ENCODE data around the gene FLT1.

FLT1 gene

DNA sequence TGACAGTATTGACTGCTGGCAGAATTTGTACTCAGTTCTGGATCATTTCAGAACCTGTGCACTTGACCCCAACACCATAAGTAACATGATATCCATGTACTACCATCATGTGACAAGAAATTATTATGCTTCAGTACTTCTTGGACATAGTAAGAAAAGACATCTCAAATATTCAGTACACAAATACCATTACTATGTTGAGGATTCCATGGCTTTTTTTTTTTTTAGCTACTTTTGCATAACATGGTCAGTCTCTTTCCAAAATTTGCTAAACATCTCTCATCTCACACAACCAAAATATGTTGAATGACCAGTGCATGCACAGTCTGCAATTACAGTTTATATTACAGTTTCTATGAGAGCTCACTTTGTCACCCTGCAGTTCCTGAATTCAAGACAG lies 85.3 kb downstream of the FLT1 start:
- TF ChIP-seq GABPA (IDR thresholded peaks at IDR 0.05; ENCODE audit: low read depth) (no peak), SPI1 (IDR thresholded peaks at IDR 0.05; ENCODE audit: borderline replicate concordance, low read depth) (no peak), POLR2AphosphoS5 (IDR thresholded peaks at IDR 0.05; ENCODE audit: low read depth) (no peak)
- TF ChIP-seq, protein P1, sequence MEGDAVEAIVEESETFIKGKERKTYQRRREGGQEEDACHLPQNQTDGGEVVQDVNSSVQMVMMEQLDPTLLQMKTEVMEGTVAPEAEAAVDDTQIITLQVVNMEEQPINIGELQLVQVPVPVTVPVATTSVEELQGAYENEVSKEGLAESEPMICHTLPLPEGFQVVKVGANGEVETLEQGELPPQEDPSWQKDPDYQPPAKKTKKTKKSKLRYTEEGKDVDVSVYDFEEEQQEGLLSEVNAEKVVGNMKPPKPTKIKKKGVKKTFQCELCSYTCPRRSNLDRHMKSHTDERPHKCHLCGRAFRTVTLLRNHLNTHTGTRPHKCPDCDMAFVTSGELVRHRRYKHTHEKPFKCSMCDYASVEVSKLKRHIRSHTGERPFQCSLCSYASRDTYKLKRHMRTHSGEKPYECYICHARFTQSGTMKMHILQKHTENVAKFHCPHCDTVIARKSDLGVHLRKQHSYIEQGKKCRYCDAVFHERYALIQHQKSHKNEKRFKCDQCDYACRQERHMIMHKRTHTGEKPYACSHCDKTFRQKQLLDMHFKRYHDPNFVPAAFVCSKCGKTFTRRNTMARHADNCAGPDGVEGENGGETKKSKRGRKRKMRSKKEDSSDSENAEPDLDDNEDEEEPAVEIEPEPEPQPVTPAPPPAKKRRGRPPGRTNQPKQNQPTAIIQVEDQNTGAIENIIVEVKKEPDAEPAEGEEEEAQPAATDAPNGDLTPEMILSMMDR (IDR thresholded peaks at IDR 0.05; ENCODE audit: insufficient read depth, low read length) = no peak
- TF ChIP-seq, protein P2, sequence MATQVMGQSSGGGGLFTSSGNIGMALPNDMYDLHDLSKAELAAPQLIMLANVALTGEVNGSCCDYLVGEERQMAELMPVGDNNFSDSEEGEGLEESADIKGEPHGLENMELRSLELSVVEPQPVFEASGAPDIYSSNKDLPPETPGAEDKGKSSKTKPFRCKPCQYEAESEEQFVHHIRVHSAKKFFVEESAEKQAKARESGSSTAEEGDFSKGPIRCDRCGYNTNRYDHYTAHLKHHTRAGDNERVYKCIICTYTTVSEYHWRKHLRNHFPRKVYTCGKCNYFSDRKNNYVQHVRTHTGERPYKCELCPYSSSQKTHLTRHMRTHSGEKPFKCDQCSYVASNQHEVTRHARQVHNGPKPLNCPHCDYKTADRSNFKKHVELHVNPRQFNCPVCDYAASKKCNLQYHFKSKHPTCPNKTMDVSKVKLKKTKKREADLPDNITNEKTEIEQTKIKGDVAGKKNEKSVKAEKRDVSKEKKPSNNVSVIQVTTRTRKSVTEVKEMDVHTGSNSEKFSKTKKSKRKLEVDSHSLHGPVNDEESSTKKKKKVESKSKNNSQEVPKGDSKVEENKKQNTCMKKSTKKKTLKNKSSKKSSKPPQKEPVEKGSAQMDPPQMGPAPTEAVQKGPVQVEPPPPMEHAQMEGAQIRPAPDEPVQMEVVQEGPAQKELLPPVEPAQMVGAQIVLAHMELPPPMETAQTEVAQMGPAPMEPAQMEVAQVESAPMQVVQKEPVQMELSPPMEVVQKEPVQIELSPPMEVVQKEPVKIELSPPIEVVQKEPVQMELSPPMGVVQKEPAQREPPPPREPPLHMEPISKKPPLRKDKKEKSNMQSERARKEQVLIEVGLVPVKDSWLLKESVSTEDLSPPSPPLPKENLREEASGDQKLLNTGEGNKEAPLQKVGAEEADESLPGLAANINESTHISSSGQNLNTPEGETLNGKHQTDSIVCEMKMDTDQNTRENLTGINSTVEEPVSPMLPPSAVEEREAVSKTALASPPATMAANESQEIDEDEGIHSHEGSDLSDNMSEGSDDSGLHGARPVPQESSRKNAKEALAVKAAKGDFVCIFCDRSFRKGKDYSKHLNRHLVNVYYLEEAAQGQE (IDR thresholded peaks at IDR 0.05; ENCODE audit: insufficient replicate concordance, low read depth) = no peak
- no peak overlapping the region for H3K27ac ChIP-seq (replicated peaks)
- no peak overlapping the region for H3K4me3 ChIP-seq (replicated peaks; ENCODE audit: insufficient read depth, low read length)
- DNase-seq (ENCODE audit: low read depth in 1 of 2, low spot score in 1 of 2) = no peak
- no peaks in the 10 kb centered on the region for H3K27me3 ChIP-seq (ENCODE audit: insufficient read depth, poor library complexity, severe bottlenecking)

DNA sequence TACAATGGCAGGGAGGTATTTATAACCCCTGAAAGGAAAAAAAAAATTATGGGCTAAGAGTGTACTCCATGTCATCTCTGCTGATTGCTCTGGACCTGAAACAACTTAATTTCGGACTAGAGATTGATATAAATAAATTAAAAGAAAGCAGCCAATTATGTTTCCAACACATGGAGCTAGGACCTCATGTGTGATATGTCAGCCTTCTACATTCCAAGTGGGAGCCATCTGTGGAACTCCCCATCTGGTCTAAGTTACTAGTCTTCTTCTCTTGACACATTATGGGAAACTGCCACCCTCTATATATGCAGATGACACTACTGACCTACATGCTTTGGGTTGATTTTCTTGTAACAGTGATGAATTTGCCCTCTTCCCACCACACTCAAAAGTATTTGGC lies 86.1 kb downstream of the FLT1 start:
- Histone ChIP-seq H3K27ac (replicated peaks) (no peak overlapping the region), H3K27me3 (ENCODE audit: insufficient read depth, poor library complexity, severe bottlenecking) (no peaks in the 10 kb centered on the region), H3K4me3 (replicated peaks; ENCODE audit: insufficient read depth, low read length) (no peak overlapping the region)
- TF ChIP-seq, protein P2 (IDR thresholded peaks at IDR 0.05; ENCODE audit: insufficient replicate concordance, low read depth) = no peak
- TF ChIP-seq SPI1 (IDR thresholded peaks at IDR 0.05; ENCODE audit: borderline replicate concordance, low read depth) (no peak), GABPA (IDR thresholded peaks at IDR 0.05; ENCODE audit: low read depth) (no peak), POLR2AphosphoS5 (IDR thresholded peaks at IDR 0.05; ENCODE audit: low read depth) (no peak)
- TF ChIP-seq, protein P1 (IDR thresholded peaks at IDR 0.05; ENCODE audit: insufficient read depth, low read length) = no peak
- DNase-seq (ENCODE audit: low read depth in 1 of 2, low spot score in 1 of 2) = no peak

DNA sequence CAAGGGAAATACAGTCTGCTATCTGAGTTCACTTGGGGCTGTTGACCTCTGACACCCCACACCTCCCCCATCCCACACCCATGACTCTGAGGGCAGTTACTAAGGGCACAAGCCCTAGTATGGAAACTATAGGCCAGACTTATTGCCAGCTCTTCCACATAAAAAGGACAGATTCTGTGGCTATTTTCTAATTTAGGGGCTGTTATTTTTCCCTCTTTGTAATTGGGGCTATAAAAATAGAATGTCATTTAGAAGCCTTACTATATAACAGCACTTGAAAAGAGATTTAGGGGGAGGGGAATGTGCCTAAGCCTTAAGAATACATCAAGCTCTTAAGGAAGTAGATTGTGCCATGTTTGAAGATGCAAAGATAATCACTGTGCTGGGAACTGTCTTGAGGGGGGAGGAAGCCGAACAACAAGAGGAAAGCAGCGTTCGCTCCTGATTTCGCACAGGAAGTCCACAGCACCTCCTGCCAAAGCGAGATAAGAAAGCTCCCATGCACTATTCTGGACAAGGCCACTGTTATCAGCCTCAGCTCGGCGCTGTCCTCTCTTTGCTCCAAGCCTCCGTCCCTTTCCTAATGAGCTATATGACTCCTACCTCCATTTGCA lies 86.6 kb downstream of the FLT1 start:
- TF ChIP-seq, protein P1 (IDR thresholded peaks at IDR 0.05; ENCODE audit: insufficient read depth, low read length) = no peak
- TF ChIP-seq, protein P2 (IDR thresholded peaks at IDR 0.05; ENCODE audit: insufficient replicate concordance, low read depth) = no peak
- TF ChIP-seq GABPA (IDR thresholded peaks at IDR 0.05; ENCODE audit: low read depth) (no peak), SPI1 (IDR thresholded peaks at IDR 0.05; ENCODE audit: borderline replicate concordance, low read depth) (no peak), POLR2AphosphoS5 (IDR thresholded peaks at IDR 0.05; ENCODE audit: low read depth) (no peak)
- Histone ChIP-seq H3K4me3 (replicated peaks; ENCODE audit: insufficient read depth, low read length) (no peak overlapping the region), H3K27me3 (ENCODE audit: insufficient read depth, poor library complexity, severe bottlenecking) (no peaks in the 10 kb centered on the region), H3K27ac (replicated peaks) (no peak overlapping the region)
- peak in 1 of 2 experiments; percentile 20 for DNase-seq (ENCODE audit: low read depth in 1 of 2, low spot score in 1 of 2)

Measured in HL-60 (cell line).